ENCODE measurements around the gene CXCR5.

DNA sequence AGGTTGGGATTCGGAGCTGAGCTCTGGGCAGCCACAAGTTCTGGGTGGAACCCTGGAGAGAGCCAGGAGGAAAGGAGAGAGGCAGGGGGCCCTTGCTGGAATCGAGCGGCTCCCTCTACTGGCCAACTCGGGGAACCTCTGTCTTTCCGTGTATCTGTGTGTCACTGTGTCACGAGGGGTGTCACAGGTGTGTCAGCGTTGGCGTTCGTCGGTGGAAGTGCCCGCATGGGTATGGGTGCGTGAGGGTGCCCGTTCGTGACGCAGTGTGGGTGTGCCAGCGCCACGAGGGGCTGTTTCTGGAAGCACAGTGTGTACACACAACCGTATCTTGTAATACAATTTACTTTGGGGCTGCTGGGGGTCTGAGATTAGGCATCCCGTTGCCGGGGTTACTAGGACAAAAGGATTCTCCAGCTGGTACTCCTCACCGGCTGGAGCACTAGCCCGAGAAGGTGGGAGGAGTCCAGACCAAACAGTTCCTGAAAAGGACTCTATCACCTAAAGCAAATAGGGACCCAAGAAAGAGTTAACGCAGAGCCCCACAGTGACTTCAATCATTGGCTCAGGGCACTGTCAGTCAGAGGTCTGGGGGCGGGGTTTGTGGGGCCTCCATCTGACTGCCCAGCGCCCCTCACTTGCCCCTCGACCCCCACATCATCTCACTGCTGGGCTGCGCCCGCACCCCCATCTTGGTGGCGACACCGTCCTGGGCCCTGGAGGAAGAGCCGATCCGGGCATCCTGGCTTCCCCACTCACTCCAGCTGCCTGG, 44.6 kb downstream of the CXCR5 start:
- 0 out of 2 replicates have a peak, but pooled peaks have one; percentile 63 for TF ChIP-seq TCF12 (IDR thresholded peaks at IDR 0.05; ENCODE audit: low read depth)
- peak; percentile 75 for TF ChIP-seq USF1 (IDR thresholded peaks at IDR 0.05)
- 0 out of 2 replicates have a peak, but pooled peaks have one; percentile 41 for TF ChIP-seq EP300 (IDR thresholded peaks at IDR 0.05; ENCODE audit: borderline replicate concordance)
- peak; percentile 29; the same call in 1 of the 2 replicates for TF ChIP-seq YY1 (IDR thresholded peaks at IDR 0.05; ENCODE audit: low read depth)
- peak; percentile 43; the same call in 1 of the 2 replicates for TF ChIP-seq TAF1 (IDR thresholded peaks at IDR 0.05; ENCODE audit: low read depth)
- TF ChIP-seq, protein P1, sequence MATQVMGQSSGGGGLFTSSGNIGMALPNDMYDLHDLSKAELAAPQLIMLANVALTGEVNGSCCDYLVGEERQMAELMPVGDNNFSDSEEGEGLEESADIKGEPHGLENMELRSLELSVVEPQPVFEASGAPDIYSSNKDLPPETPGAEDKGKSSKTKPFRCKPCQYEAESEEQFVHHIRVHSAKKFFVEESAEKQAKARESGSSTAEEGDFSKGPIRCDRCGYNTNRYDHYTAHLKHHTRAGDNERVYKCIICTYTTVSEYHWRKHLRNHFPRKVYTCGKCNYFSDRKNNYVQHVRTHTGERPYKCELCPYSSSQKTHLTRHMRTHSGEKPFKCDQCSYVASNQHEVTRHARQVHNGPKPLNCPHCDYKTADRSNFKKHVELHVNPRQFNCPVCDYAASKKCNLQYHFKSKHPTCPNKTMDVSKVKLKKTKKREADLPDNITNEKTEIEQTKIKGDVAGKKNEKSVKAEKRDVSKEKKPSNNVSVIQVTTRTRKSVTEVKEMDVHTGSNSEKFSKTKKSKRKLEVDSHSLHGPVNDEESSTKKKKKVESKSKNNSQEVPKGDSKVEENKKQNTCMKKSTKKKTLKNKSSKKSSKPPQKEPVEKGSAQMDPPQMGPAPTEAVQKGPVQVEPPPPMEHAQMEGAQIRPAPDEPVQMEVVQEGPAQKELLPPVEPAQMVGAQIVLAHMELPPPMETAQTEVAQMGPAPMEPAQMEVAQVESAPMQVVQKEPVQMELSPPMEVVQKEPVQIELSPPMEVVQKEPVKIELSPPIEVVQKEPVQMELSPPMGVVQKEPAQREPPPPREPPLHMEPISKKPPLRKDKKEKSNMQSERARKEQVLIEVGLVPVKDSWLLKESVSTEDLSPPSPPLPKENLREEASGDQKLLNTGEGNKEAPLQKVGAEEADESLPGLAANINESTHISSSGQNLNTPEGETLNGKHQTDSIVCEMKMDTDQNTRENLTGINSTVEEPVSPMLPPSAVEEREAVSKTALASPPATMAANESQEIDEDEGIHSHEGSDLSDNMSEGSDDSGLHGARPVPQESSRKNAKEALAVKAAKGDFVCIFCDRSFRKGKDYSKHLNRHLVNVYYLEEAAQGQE (IDR thresholded peaks at IDR 0.05; ENCODE audit: low read depth): no peak
- no peak for TF ChIP-seq EGR1 (IDR thresholded peaks at IDR 0.05)
- TF ChIP-seq NFIC (IDR thresholded peaks at IDR 0.05): peak; percentile 46
- TF ChIP-seq TEAD4 (IDR thresholded peaks at IDR 0.05): no peak; the same call in 1 of the 2 replicates
- TF ChIP-seq MAX (IDR thresholded peaks at IDR 0.05): peak; percentile 58

Data from Ishikawa (cell line).